ENCODE results near the gene PIGC.

PIGC gene

DNA sequence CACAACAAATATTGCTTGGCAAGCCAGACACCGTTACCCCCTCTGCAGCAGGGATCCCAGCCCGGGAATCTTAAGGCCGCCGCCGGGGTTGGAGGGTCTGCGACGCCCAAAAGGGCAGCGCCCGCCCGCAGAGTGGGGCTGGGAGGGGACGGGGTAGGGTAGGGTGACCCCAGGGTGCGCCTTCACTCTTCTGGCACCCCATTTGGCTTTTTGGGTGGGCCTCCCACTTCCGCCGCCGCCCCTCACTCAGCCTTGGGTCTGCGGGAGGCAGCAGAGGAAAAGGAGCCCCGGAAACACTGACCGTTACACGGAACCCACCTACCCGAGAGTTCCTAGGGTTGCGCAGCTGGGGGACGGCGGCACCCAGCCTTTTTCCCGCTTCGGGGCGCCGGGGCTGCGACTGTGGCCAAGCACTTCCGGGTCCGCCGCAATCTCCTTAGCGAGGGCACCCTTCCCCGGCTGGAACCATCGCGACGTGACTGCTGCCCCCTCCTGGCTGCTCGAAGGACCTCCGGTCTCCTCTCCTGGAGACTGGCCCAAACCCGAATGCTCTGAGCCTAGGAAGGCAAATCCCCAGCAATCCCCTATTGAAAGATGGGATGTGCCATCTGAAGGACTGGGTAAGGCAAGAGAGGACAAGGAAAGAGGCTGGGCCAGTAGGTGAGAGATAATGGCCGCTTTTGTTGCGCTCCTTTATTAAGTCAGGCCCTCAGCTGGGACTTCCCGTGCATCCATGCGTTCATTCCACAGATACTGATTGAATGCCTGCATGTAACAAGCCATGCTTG, at the start of gene PIGC:
Gene PIGC (minus strand): TSS at position 404 of the 788 bp plus-strand sequence. CDS start 1,447 bp downstream, outside the sequence.
- peak; percentile 86 for DNase-seq (ENCODE audit: low read depth)

DNA sequence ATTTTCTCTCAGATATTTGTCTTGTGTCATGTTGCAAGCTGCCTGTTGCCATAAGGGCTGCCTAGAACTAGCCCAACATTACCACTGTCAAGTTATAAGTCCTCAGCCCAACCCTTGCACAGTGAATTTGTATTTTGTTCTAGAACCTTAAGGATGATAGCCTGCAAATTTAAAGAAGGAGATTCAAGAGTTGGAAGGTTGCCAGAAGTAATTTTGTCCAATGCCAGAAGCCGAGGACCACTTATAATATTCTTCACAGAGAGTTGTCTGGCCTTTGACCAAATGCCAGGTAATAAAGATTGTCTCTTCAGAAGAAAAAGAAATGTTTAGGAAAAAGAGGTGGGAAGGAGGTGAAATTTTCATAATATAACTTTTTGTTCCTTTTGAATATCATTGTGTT, 48.6 kb upstream of the PIGC start:
- no peak for DNase-seq (ENCODE audit: low read depth)

GRCh38 chr1:172489847-172490246, 46.0 kb upstream of the PIGC start:
- no peak for DNase-seq (ENCODE audit: low read depth)

DNA sequence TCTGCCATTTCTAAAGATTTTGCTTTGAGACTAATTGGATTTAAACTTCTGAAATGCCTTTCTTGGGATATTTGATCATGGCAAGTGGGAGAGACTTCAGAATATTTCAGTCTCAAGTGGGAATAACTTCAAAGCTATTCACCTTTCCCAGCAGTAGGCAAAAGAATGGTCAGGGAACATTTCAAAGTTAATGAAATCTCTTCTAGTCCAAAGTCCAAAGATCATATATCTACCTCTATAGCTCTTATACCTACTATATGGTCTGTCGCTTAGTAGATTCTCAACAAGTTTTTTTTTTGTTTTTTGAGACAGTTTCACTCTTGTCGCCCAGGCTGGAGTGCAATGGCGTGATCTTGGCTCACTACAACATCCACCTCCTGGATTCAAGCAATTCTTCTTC, 44.5 kb upstream of the PIGC start:
- no peak for DNase-seq (ENCODE audit: low read depth)

GRCh38 chr1:172487550-172487949, 43.7 kb upstream of the PIGC start:
- DNase-seq (ENCODE audit: low read depth): no peak

GRCh38 chr1:172486805-172487454, 43.1 kb upstream of the PIGC start:
- no peak for DNase-seq (ENCODE audit: low read depth)

- no peak for DNase-seq (ENCODE audit: low read depth)
Measured at GRCh38 chr1:172485626-172486025, 41.8 kb upstream of the PIGC start.

DNA sequence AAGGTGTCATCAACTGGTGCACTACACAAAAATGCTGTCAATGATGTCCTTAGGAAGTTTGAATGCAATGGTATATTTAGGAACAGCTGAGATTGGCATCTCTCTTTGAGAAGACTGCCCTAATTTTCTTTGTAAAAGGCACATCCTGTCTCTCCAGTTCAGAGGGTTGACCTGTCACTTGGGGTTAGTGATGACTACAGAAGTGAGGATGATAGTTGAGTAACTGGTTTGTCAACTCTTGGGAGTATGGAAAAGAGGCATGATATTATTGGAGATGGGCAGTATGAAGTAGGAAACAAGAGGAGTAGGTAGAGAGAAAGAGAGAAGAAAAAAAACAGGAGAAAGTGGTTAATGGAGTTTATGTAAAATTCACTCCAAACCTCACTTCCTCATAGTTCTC, 40.4 kb upstream of the PIGC start:
- DNase-seq (ENCODE audit: low read depth): no peak

GRCh38 chr1:172483448-172483847, 39.6 kb upstream of the PIGC start:
- no peak for DNase-seq (ENCODE audit: low read depth)

- DNase-seq (ENCODE audit: low read depth): no peak
Measured at GRCh38 chr1:172482044-172482443, 38.2 kb upstream of the PIGC start.

DNA sequence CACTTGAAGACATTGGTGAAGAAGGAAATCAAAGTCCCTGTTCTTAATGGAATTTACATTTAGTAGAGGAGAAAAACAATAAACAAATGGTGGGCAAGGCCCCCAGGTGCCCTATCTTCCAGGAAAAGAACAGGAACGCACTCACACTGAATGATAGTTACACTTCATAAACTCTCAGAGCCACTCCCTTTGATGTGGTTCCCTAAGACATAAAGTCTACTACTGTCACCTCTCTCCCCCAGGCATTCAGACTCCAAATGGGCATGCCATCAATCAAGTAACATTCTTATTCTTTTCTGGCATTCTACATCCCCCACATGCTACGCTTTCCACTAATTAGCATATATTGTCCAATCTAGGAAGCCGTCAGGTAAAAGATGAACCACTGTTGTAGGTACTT, 36.6 kb upstream of the PIGC start:
- DNase-seq (ENCODE audit: low read depth): no peak

DNA sequence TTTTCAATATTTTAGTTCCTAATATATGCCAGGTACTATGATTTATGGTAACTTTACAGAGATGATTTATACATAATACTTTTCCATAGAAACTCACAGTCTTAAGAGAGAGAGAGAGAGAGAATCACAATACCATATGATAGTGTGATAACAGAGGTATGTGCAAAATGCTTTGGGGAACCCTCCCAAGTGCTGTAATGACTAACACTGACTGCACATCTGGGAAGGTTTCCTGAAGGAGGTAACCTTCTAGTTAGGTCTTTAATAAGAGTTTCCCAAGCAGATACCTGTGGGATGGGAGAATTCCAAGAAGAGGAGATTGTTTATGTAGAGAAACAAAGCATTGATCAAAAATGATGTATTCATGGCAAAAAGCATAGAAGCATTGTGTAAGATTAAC, 34.6 kb upstream of the PIGC start:
- DNase-seq (ENCODE audit: low read depth): no peak

- DNase-seq (ENCODE audit: low read depth): no peak
Measured at GRCh38 chr1:172477741-172478140, 33.9 kb upstream of the PIGC start.

- no peak for DNase-seq (ENCODE audit: low read depth)
Measured at GRCh38 chr1:172477216-172477615, 33.3 kb upstream of the PIGC start.

DNA sequence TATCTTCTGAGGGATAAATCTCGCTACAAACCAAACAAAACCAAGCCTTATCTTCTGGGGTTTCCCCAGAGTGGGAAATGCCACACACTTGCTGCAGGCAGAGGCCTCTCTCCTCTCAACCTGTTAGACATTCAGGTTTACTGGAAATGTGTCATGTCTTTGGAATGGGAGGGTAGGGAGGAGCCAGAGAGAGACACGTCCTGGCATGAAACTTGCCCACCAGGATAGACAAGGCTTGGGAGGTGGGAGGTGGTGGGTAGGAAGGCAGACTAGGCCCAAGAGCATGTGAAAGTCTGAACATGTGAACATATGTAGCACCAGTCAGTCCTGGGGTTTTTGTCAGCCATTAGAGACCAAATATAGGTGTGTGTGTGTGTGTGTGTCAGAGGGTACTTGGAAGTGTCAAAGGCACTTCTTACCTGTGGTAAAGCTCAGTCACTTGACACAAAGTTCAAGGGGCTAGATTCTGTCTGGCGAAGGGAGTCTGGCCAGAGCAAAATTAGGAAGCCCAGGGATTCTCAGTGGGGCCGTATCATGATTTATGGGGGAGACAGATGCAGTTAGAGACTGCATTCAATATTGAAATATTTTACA, 32.4 kb upstream of the PIGC start:
- no peak for DNase-seq (ENCODE audit: low read depth)

DNA sequence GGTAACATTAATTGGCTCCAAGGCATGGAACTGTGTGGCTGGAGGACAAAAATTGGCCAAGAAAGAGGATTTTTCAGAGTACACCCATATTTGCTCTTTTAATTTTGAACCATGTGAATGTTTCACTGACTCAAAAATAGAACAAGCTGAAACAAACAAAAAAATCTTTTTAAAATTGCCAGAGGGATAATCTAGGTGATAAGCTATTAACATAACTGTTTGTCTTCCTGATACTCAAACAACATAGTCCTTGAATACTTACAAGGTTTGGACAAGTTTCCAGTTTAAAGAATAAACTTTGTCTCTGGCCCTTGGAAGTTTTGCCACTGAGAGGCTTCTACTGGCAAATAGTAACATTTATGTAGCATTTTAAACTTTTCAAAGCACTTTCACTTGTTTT, 30.0 kb upstream of the PIGC start:
- no peak for DNase-seq (ENCODE audit: low read depth)

- DNase-seq (ENCODE audit: low read depth): no peak
Measured at GRCh38 chr1:172473302-172473701, 29.4 kb upstream of the PIGC start.

DNA sequence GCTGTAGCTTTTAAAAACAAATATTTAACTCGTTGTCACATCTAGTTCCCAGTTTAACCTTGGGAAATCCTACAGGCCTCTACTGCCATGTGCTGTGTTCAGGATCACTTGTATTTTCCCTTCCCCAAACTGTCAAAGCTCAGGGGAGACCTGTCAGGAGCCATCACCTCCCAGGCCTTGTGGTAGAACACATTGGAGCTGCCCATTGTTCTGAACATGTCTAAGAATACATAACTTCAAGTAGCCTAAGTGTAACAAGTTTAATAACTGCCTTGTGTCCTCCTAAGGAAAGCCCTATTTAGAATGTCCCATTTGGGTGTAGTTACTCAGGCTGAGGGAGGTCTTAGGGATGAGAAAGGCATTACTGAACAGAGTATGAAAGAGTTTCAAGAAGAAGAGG, 28.6 kb upstream of the PIGC start:
- no peak for DNase-seq (ENCODE audit: low read depth)

GRCh38 chr1:172471666-172472065, 27.8 kb upstream of the PIGC start:
- DNase-seq (ENCODE audit: low read depth): no peak

- DNase-seq (ENCODE audit: low read depth): no peak
Measured at GRCh38 chr1:172470149-172470548, 26.3 kb upstream of the PIGC start.

DNA sequence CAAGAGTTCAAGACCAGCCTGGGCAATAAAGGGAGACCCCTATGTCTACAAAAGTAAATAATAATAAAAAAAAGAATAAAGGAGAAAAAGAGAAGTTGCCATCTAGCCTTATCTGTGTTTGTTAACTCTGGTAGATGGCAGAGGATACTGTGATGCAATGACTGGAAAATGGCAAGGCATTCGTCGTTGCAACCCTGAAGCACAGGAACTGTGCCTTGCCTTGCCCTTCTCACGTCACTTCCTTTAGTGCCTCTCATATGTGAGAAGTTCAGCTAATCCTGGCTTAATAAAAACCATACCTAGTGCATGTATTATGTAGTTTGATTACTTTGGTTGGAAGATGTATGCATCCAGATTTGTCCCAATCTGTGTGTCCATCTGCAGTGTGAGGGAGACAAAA, 25.8 kb upstream of the PIGC start:
- no peak for DNase-seq (ENCODE audit: low read depth)

DNA sequence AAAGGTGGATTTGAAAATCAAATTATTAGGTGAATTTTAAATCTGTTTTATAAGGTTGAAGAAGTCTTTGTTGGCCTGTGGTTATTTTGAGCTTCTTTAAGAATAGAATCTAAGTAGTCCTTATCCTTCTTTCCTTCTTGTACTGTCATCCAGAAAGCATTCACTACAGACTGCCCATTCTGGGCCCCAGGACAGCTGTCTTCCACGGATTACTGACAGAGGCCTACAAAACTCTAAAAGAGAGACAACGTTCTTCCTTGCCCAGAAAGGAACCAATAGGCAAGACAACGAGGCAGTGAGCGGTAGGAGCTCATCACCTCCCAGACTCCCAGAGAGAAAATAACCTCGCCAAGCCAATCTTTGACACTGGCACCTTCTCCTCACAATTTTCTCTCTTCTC, 24.4 kb upstream of the PIGC start:
- no peak for DNase-seq (ENCODE audit: low read depth)

DNA sequence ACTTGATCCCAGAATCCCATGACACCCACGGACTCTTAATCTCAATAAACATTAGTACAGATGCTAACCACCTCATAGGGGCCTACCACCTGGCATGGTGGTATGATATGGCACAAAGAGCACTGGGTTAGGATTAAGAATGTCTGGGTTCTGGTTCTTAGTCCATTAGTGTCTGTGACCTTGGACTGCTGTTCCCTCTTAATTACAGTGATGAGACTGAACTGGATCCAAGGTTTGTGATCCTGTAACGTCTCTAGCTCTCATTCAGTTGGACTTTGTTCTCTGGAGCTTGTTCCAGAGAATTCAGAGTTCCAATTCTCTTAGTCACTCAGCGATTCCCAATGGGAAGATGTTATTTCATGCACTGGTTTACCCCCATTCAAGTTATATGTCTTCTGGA, 23.6 kb upstream of the PIGC start:
- DNase-seq (ENCODE audit: low read depth): no peak

Data from activated T-helper 9 cell treated with anti-CD3 and anti-CD28 coated beads, Interleukin-2, amount 50 U/mL, for 16 hours (primary cell).